Measurements from ENCODE around the gene JUN.

DNA sequence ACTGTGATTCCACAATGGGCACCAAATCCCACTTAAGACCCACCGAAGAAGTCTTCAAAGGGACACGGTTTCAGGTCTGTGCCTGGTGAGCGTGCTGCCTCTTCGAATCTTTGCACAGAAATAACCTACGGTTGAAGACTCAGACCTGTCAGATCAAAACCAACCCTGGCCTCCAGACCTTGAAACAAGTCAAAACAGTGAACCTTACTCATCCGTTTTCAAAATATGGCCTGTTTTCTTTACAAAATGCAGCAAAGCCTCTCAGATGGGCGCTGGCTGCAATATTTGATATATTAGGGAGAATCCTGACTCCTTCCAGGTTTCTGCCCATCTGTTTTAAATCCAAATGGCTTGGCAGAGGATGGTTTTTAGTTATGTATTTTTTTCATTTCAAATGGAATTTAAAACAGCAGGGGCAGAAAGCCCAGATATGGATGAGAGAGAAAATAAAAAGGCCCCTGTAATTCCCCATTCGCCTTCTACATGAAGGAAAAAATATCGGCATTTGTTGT lies 14.0 kb downstream of the JUN start:
- TF ChIP-seq KLF17 (tag by site-specific recombination; IDR thresholded peaks at IDR 0.05), result no peak
- no peak for TF ChIP-seq CTCF (tag by site-specific recombination; IDR thresholded peaks at IDR 0.05)
- no peak for TF ChIP-seq HOXC10 (CRISPR knock-in tag; IDR thresholded peaks at IDR 0.05)
- no peak for TF ChIP-seq FEZF1 (tag by site-specific recombination; IDR thresholded peaks at IDR 0.05)
- TF ChIP-seq ZNF169 (tag by site-specific recombination; IDR thresholded peaks at IDR 0.05), result no peak
- no peak for TF ChIP-seq ZNF311 (tag by site-specific recombination; IDR thresholded peaks at IDR 0.05; ENCODE audit: borderline replicate concordance)
- TF ChIP-seq, protein P1, sequence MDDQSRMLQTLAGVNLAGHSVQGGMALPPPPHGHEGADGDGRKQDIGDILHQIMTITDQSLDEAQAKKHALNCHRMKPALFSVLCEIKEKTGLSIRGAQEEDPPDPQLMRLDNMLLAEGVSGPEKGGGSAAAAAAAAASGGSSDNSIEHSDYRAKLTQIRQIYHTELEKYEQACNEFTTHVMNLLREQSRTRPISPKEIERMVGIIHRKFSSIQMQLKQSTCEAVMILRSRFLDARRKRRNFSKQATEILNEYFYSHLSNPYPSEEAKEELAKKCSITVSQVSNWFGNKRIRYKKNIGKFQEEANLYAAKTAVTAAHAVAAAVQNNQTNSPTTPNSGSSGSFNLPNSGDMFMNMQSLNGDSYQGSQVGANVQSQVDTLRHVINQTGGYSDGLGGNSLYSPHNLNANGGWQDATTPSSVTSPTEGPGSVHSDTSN (CRISPR knock-in tag; IDR thresholded peaks at IDR 0.05), result no peak
- no peak for TF ChIP-seq ZNF239 (tag by site-specific recombination; IDR thresholded peaks at IDR 0.05)
- no peak for TF ChIP-seq ZBTB20 (tag by site-specific recombination; IDR thresholded peaks at IDR 0.05)
